Activated CD8-positive, alpha-beta memory T cell treated with anti-CD3 and anti-CD28 coated beads, Interleukin-2, amount 10 ng/mL, durations not matched to agents 7 days and 5 days (primary cell): ENCODE results near the gene GPRIN3. TPM values are rescaled to one million over a fixed set of nuclear protein-coding genes. Genes with fewer than 3 reads are reported as not detected.

Experiments used
- ATAC-seq: fragments of 150-1000 bp; cut with Tn5 transposase; one replicate; pipeline ENCODE4 v1.10.0; 2021; ENCODE audit warnings: moderate library complexity
- CTCF ChIA-PET: fragments of 350-600 bp; sonication (Branson Sonifier 250); formaldehyde crosslinking; loops from one replicate; lab custom pipeline; 2021; ENCODE audit warnings: antibody characterized with exemption; lab: Charles Lee
- DNase-seq: peaks from one replicate; pipeline ENCODE4 v3.0.0-alpha.2; 2020
- H3K27ac Mint-ChIP-seq: one replicate; pipeline ENCODE4 v1.8.0; 2021; ENCODE audit warnings: mild to moderate bottlenecking, mixed read lengths
- H3K27me3 Mint-ChIP-seq: one replicate; pipeline ENCODE4 v1.8.0; 2021; ENCODE audit warnings: mixed read lengths
- H3K36me3 Mint-ChIP-seq: one replicate; pipeline ENCODE4 v1.8.0; 2021; ENCODE audit warnings: mild to moderate bottlenecking, mixed read lengths
- H3K4me1 Mint-ChIP-seq: one replicate; pipeline ENCODE4 v1.8.0; 2021; ENCODE audit warnings: mixed read lengths
- H3K4me3 Mint-ChIP-seq: one replicate; pipeline ENCODE4 v1.8.0; 2021; ENCODE audit warnings: mild to moderate bottlenecking, moderate library complexity, mixed read lengths
- H3K9me3 Mint-ChIP-seq: one replicate; pipeline ENCODE4 v1.8.0; 2022; ENCODE audit warnings: low read depth, mixed read lengths
- total RNA-seq, 2 experiments: library from RNA; stranded (reverse); gene quantifications; one replicate each; pipeline ENCODE4 v1.2.3, GENCODE V29; 2021

GPRIN3 gene
- total RNA-seq, 2 experiments from 2014 or later = 66.9 to 67.5 TPM

DNA sequence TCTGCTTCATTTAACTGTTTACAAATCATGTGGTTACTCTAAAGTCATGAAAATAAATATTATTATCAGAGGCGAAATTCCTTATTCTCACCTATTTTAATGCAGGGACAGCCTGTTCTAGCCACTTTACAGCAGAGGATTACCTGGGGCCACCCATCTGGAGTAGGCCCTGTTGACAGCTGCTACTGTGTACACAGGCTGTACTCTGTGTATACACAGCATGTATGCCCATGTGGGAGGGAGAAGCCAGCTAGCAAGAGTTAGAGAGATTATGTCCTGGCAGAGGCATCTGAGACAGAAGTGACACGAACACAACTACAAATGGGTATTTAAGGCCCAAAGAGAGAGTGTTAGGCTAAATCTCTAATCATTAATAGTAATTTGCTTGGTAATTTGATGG, 62.1 kb downstream of the GPRIN3 start:
- CTCF ChIA-PET = interaction anchor here (1.0 to 3.0 kb wide), 2 partner anchors 10 to 18 kb away, joined by 3 to 10 read pairs; no protein-coding TSS in a partner anchor
- peak overlapping the region; percentile 49 for H3K27ac Mint-ChIP-seq

GRCh38 chr4:89243733-89244252, 63.8 kb downstream of the GPRIN3 start:
- CTCF ChIA-PET = interaction anchor here (0.6 to 3.0 kb wide), 2 partner anchors 12 to 17 kb away, joined by 3 to 10 read pairs; no protein-coding TSS in a partner anchor
- Mint-ChIP-seq H3K9me3 (no peaks in the 10 kb centered on the region), H3K4me1 (peaks cover 51% of the 10 kb centered on the region)

More for the DNA sequence above, 62.1 kb downstream of the GPRIN3 start:
- peaks cover 73% of the 10 kb centered on the region for H3K36me3 Mint-ChIP-seq
- no peaks in the 10 kb centered on the region for H3K27me3 Mint-ChIP-seq
- peak; percentile 35 for ATAC-seq
- H3K9me3 Mint-ChIP-seq = no peaks in the 10 kb centered on the region
- no peak overlapping the region for H3K4me3 Mint-ChIP-seq
- DNase-seq = no peak
- H3K4me1 Mint-ChIP-seq = peaks cover 51% of the 10 kb centered on the region

GRCh38 chr4:89242864-89243732, 64.5 kb downstream of the GPRIN3 start:
- peaks cover 57% of the 10 kb centered on the region for H3K36me3 Mint-ChIP-seq
- CTCF ChIA-PET = interaction anchor here (0.9 to 1.7 kb wide), 3 partner anchors 12 to 77 kb away, joined by 3 to 5 read pairs (median 3); no protein-coding TSS in a partner anchor
- H3K4me1 Mint-ChIP-seq = peaks cover 51% of the 10 kb centered on the region
- DNase-seq (no peak), ATAC-seq (peak; percentile 64)
- H3K27ac Mint-ChIP-seq = peak overlapping the region; percentile 73
- no peaks in the 10 kb centered on the region for H3K27me3 Mint-ChIP-seq
- no peaks in the 10 kb centered on the region for H3K9me3 Mint-ChIP-seq
- peak overlapping the region; percentile 17 for H3K4me3 Mint-ChIP-seq

More at GRCh38 chr4:89243733-89244252, 63.8 kb downstream of the GPRIN3 start:
- Mint-ChIP-seq H3K36me3 (peaks cover 63% of the 10 kb centered on the region), H3K27ac (peak overlapping the region; percentile 73), H3K27me3 (no peaks in the 10 kb centered on the region), H3K4me3 (peak overlapping the region; percentile 17)
- ATAC-seq = peak; percentile 66
- DNase-seq = no peak

GRCh38 chr4:89242216-89242615, 65.4 kb downstream of the GPRIN3 start:
- no peak overlapping the region for H3K4me3 Mint-ChIP-seq
- no peaks in the 10 kb centered on the region for H3K27me3 Mint-ChIP-seq
- no peaks in the 10 kb centered on the region for H3K9me3 Mint-ChIP-seq
- peaks cover 52% of the 10 kb centered on the region for H3K36me3 Mint-ChIP-seq
- ATAC-seq = no peak
- H3K27ac Mint-ChIP-seq = no peak overlapping the region
- DNase-seq = no peak
- H3K4me1 Mint-ChIP-seq = peaks cover 43% of the 10 kb centered on the region
- CTCF ChIA-PET = interaction anchor here (1.2 to 1.7 kb wide), 3 partner anchors 13 to 75 kb away, joined by 3 to 5 read pairs (median 3); no protein-coding TSS in a partner anchor

DNA sequence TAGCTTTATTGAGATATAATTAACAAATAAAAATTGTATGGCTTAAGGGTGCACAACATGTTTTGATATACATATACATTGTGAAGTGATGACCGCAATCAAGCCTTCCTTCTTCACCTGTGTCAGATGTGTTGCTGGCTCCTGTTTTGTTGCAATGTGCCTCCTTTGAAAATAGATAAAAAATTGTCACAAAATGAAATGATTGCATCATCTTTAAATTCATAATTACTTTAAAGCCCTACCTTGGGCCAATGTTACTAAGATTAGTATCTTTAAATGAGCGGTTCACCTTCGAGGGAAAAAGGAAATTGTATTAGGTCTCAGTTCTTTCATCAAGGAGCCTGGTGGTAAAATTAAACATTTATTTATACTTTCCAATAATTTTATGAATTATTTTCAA, 77.3 kb downstream of the GPRIN3 start:
- Mint-ChIP-seq H3K36me3 (peaks cover 9% of the 10 kb centered on the region), H3K9me3 (peaks cover 8% of the 10 kb centered on the region), H3K4me3 (no peak overlapping the region), H3K4me1 (peaks cover 6% of the 10 kb centered on the region), H3K27me3 (no peaks in the 10 kb centered on the region), H3K27ac (no peak overlapping the region)
- CTCF ChIA-PET = no interaction called here
- DNase-seq = no peak
- no peak for ATAC-seq

DNA sequence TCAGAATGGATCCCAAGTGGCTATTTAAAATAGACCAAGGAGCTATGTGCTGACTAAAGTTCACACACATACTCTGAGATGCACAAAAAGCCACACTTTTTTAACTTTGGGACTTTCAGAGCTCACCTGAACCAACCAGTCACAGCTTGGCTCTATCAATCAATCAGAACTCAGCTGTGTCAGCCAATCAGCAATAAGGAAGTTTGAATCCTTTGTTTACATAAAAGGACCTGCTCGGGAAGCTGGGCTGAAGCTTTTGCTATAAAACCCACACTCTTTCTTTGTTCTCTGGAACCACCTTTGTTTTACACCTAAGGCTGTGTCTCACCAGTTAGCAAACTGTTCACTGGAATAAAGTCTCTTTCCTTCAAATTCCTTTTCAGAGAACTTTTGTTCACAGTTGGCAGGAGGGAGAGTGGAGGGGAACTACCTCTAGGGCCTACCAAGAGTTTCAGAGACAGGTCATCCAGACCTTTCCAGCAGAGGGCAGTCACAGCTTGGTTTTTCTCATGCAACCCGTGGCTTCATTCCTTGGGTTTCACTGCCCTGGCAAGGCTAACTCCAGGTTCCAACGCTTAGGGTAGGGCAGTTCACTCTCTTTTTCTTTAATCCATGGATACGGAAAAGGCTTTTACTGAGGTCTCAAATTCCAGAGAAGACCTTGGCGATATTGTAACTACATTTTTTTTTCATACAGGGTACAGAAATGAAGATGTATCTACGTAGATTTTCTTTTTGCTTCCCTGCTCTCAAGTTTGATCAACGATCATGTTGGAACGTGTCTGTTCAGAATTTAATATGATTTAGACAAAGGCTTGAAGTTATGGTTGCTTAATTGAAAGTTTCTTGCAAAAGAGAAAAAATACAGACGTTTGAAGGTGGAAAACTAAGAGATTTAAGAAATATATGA, 80.7 kb downstream of the GPRIN3 start:
- H3K4me1 Mint-ChIP-seq = peaks cover 15% of the 10 kb centered on the region
- no peaks in the 10 kb centered on the region for H3K27me3 Mint-ChIP-seq
- CTCF ChIA-PET = interaction anchor here (0.8 to 4.3 kb wide), 27 partner anchors 10 to 286 kb away, joined by 3 to 55 read pairs (median 4); partner anchors contain the start of gene GPRIN3
- peaks cover 4% of the 10 kb centered on the region for H3K36me3 Mint-ChIP-seq
- DNase-seq = peak; percentile 86
- H3K27ac Mint-ChIP-seq = no peak overlapping the region
- ATAC-seq = peak; percentile 94
- no peak overlapping the region for H3K4me3 Mint-ChIP-seq
- peaks cover 2% of the 10 kb centered on the region for H3K9me3 Mint-ChIP-seq

DNA sequence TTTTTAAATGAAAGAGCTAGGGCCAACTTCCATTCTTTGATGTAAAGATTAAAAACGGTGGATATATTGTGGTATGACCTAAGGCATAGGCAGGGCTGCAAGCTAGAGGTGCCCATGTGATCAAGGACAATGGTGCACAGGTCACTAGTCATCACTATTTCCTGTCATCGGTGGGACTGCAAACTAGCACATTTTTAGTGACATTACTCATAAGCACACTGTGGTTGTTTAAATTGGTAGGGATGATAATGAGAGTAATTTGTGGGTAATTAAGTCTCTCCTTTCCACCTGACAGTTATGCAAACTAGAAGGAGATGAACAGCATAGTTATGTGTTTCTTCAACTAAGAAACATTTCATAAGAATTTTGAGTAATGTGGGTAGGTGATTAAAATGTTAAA, 85.4 kb downstream of the GPRIN3 start:
- Mint-ChIP-seq H3K9me3 (no peaks in the 10 kb centered on the region), H3K27ac (no peak overlapping the region), H3K27me3 (peaks cover 5% of the 10 kb centered on the region), H3K4me3 (no peak overlapping the region), H3K4me1 (peaks cover 14% of the 10 kb centered on the region), H3K36me3 (no peaks in the 10 kb centered on the region)
- CTCF ChIA-PET = no interaction called here
- ATAC-seq (peak; percentile 78), DNase-seq (peak; percentile 53)

- no peak for ATAC-seq
- Mint-ChIP-seq H3K27ac (no peak overlapping the region), H3K27me3 (peaks cover 5% of the 10 kb centered on the region), H3K36me3 (no peaks in the 10 kb centered on the region), H3K4me3 (no peak overlapping the region), H3K9me3 (no peaks in the 10 kb centered on the region), H3K4me1 (peaks cover 10% of the 10 kb centered on the region)
- no peak for DNase-seq
- CTCF ChIA-PET = no interaction called here
These were observed 86.3 kb downstream of the GPRIN3 start for GRCh38 chr4:89221167-89221867.

DNA sequence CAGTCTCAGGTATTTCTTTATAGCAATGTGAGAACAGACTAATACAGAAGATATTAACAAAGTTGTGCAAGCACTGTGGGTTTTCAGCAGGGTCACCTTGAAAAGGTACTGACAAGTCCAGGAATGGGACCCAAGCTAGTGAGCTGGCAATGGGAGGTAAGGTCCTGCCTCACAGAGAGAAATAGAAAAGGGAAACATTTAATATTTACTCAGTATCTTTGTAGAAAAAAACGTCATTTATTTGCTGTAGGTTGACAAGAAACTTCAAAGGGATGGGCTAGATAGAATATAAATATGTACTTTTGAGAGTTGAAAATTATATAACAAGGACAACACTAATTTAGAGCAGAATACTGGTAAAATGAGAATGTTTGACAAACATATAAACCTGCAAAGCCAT, 89.0 kb downstream of the GPRIN3 start:
- CTCF ChIA-PET = interaction anchor here (1.6 kb wide), 1 partner anchor 216 kb away, joined by 5 read pairs; no protein-coding TSS in a partner anchor
- no peaks in the 10 kb centered on the region for H3K36me3 Mint-ChIP-seq
- no peak overlapping the region for H3K4me3 Mint-ChIP-seq
- no peak overlapping the region for H3K27ac Mint-ChIP-seq
- H3K4me1 Mint-ChIP-seq = peaks cover 10% of the 10 kb centered on the region
- no peaks in the 10 kb centered on the region for H3K9me3 Mint-ChIP-seq
- H3K27me3 Mint-ChIP-seq = peaks cover 5% of the 10 kb centered on the region
- no peak for DNase-seq
- ATAC-seq = no peak

GRCh38 chr4:89217604-89218003, 90.0 kb downstream of the GPRIN3 start:
- CTCF ChIA-PET = interaction anchor here (1.6 to 1.8 kb wide), 2 partner anchors 9 to 217 kb away, joined by 5 to 8 read pairs; no protein-coding TSS in a partner anchor
- peaks cover 7% of the 10 kb centered on the region for H3K4me1 Mint-ChIP-seq
- peaks cover 5% of the 10 kb centered on the region for H3K27me3 Mint-ChIP-seq
- DNase-seq (no peak), ATAC-seq (no peak)
- no peaks in the 10 kb centered on the region for H3K9me3 Mint-ChIP-seq
- H3K4me3 Mint-ChIP-seq = no peak overlapping the region
- H3K27ac Mint-ChIP-seq = no peak overlapping the region
- no peaks in the 10 kb centered on the region for H3K36me3 Mint-ChIP-seq

- Mint-ChIP-seq H3K4me1 (peaks cover under 1% of the 10 kb centered on the region), H3K9me3 (no peaks in the 10 kb centered on the region), H3K4me3 (no peak overlapping the region), H3K27ac (no peak overlapping the region), H3K36me3 (no peaks in the 10 kb centered on the region), H3K27me3 (peaks cover 5% of the 10 kb centered on the region)
- no peak for DNase-seq
- no peak for ATAC-seq
- CTCF ChIA-PET = interaction anchor here (1.8 to 2.0 kb wide), 2 partner anchors 9 to 52 kb away, joined by 4 to 8 read pairs; no protein-coding TSS in a partner anchor
These were observed 90.7 kb downstream of the GPRIN3 start for GRCh38 chr4:89216866-89217265.

DNA sequence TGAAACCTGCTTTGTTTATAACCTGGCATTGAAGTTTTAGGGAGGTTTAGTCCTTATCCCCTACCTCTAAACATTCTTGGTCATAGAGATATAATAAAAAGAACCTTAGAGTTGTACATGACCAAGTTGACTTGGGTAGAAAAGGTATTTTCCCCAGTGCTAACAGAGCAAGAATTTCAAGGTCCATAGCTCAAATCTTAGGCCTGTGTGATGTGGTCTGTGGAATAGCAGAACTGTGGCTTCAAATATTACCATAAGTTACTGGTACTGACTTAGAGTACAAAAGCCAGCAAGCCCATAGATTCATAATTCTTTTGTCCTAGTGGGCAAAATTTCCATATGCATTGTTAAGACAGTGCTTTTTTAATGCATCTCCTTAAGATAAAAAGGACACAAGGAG, 91.2 kb downstream of the GPRIN3 start:
- Mint-ChIP-seq H3K27ac (no peak overlapping the region), H3K27me3 (peaks cover 8% of the 10 kb centered on the region), H3K9me3 (no peaks in the 10 kb centered on the region), H3K4me1 (no peaks in the 10 kb centered on the region), H3K4me3 (no peak overlapping the region), H3K36me3 (no peaks in the 10 kb centered on the region)
- ATAC-seq = no peak
- no peak for DNase-seq
- CTCF ChIA-PET = interaction anchor here (1.8 to 2.0 kb wide), 2 partner anchors 10 to 52 kb away, joined by 4 to 8 read pairs; no protein-coding TSS in a partner anchor
